Stimulated activated CD8-positive, alpha-beta memory T cell treated with anti-CD3 and anti-CD28 coated beads, Interleukin-12 subunit alpha, Interleukin-12 subunit beta, amount 100 ng/mL, for 1 hour (primary cell): ENCODE measurements around the gene MRPL28.
A peak's percentile ranks its signal among the peaks of the same experiment; 100 is the strongest.
"Not testable (repeated sequence)": the region's sequence is repeated elsewhere in the genome, so short reads cannot be mapped to it uniquely, and the experiment has no call there.

Experiments used
- DNase-seq: peaks from one replicate; pipeline ENCODE4 v3.0.0-alpha.2; 2020; ENCODE audit warnings: low read depth

The MRPL28 gene

GRCh38 chr16:359871-360697, 10.3 kb downstream of the MRPL28 start:
- DNase-seq, result no peak

DNA sequence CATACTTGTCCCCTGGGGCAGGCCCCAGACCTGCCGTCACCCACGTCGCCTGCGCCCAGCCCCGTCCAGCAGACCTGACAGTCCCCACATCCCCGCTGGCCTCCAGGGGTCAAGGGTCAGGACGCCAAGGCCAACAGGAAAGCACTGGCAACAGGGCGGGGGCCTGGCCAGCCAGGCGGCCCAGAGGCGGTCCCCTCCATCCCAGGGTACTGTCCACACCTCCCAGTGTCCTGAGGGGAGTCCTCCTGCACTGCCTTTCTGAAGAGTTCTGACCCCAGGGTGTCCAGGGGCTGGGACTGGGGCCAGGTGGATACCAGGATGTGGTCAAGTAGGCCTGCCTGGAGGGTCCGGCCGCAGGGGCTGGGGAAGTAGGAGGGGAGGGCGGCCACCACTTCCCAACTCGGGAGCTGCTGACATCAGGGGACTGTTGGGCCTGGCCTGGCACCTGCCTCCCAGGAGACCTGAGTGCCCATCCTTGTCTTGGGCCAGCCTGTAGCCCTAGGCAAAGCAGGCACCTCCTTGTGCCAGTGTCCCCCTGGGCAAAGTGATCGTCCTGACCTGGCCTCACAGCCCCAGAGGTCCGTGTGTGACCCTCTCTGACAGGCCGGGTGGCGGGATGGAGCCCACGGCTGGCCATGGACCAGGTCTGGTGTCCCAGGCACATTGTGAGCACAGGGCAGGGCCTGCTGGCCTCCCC, 11.1 kb downstream of the MRPL28 start:
- DNase-seq, result no peak

- no peak for DNase-seq
Observed at GRCh38 chr16:356741-357140, 13.6 kb downstream of the MRPL28 start.

GRCh38 chr16:354971-355461, 15.3 kb downstream of the MRPL28 start:
- DNase-seq, result peak; percentile 35

GRCh38 chr16:354291-354881, 16.0 kb downstream of the MRPL28 start:
- DNase-seq, result no peak

DNA sequence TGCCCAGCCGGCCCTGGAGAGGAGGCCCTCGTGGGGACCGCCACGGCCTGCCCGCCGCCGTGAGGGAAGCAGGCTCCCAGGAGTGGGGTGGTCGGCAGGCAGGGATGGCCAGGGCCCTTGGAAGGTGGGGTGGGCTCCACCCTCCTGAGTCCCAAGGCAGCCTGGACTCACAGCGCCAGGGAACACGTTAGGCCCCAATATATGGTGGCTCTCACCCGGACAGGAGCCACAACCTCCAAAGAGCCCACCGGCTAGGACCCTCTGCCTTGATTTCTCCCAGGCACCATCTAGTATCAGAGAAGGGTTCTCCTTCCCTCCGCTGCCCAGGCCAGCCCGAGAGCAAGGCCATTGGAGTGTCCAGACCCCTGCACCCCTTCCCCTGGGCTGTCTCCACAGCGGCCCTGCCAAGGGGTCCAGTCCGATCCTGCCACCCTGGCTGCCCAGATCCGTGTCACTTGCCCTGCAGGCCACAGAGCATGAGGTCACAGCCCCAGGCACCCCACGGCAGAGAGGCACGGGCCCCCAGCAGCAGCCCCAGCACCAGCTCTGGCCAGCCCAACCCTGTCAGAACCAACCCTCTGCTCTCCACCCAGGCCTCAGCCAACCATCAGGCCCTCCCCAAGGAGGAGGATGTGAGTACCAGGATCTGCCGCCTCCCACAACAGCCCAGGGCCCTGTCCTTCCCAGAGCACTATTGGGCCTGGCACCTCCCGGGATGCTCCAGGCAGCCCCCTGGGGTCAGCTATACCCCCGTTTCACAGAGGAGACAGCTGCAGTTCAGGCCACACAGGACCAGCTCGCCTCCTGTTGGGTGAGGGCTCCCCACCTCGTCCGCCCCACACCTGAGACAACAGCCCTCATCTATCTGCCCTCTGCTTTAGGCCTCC, 16.7 kb downstream of the MRPL28 start:
- no peak for DNase-seq

GRCh38 chr16:352547-353403, 17.6 kb downstream of the MRPL28 start, which contains the start of gene AXIN1:
TSS of gene AXIN1 (minus strand) at chr16:352723. CDS start at chr16:347025, 5,698 bp downstream.
- DNase-seq, result peak; percentile 100

DNA sequence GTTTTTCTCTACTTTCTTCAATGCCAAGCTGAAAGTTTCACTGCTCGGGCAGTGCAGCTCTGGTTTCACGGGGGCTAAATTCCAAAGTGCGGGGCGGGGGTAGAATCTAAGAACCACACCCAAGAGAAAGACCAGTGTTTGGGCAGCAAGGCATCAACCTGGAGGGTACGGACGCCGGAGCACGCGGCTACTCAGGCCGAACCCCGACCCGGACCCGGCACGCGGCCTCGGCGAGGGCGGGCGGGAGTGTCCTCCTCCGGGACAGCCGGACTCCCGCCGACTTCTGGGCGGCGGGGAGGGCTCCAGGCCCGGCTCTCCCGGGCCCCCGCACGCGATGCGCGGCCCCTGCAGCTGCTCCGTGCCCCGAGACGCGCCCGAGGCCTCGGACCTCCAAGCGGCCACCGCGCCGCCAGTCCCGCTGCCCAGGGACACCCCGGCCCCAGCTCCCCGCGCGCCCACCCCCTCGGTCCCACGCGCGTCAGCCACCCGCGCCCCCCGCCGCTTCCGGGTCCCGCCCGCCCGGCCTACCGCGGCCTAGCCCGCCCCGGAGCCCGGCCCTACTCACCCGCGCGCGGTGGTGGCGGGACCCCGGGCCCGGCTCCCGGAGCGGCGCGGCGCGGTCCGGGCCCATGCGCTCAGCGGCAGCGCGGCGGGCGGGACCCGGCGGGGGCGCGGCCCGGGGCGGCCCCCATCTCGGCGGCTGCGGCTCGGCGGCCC, 18.4 kb downstream of the MRPL28 start:
- DNase-seq, result no peak

DNA sequence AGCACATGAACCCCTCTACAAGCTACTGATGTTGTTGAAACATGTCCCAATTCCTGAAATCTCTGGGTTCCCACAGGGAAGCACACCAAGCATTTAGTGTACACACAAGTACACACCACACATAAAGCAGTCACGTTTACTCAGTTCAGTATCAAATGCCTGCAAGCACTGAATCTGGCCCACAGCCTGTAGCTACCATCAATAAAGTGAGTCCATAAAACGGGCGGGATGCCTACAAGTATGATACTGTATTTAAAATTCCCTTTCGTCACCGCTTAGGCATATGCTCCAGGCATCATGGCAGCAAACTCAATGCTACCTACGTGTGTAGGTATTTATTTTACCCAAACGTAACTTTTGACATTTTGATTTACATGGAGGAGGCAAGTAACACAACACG, 20.1 kb downstream of the MRPL28 start:
- no peak for DNase-seq

GRCh38 chr16:349211-349610, 21.1 kb downstream of the MRPL28 start:
- no peak for DNase-seq

DNA sequence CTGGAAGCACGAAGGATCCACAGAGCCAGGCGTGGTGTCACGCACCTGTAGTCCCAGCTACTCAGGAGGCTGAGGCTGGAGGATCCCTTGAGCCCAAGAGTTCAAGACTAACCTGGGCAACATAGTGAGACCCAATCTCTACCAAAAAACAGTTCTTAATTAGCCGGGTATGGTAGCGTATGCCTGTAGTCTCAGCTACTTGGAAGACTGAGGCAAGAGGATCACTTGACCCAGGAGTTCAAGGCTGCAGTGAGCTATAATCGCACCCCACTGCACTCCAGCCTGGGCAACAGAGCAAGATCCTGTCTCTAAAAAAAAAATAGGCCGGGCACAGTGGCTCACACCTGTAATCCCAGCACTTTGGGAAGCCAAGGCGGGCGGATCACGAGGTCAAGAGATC, 21.8 kb downstream of the MRPL28 start:
- DNase-seq, result not testable (repeated sequence)

GRCh38 chr16:347203-347602, 23.1 kb downstream of the MRPL28 start:
- no peak for DNase-seq

GRCh38 chr16:346587-346986, 23.8 kb downstream of the MRPL28 start:
- no peak for DNase-seq

DNA sequence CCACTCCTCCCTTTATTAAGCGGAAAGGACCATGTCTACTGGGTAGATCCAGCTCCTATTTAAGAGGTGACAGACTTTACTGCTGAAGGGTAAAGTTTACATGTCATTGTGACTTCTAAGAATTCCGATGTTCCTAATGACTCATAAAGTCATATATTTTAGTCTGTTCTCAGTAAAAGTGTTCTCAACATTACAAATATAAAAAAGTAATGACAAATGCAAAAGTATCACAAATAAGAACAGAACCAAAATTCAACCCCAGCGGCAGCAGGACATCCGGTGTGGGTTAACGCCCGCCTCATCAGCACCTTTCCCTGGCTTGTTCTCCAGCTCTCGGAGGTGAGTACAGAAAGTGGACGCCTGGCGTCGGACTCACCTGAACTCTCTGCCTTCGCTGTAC, 24.6 kb downstream of the MRPL28 start:
- no peak for DNase-seq

GRCh38 chr16:342455-343213, 27.7 kb downstream of the MRPL28 start:
- DNase-seq, result no peak

- DNase-seq, result not testable (repeated sequence)
Observed at GRCh38 chr16:341974-342336, 28.4 kb downstream of the MRPL28 start.

DNA sequence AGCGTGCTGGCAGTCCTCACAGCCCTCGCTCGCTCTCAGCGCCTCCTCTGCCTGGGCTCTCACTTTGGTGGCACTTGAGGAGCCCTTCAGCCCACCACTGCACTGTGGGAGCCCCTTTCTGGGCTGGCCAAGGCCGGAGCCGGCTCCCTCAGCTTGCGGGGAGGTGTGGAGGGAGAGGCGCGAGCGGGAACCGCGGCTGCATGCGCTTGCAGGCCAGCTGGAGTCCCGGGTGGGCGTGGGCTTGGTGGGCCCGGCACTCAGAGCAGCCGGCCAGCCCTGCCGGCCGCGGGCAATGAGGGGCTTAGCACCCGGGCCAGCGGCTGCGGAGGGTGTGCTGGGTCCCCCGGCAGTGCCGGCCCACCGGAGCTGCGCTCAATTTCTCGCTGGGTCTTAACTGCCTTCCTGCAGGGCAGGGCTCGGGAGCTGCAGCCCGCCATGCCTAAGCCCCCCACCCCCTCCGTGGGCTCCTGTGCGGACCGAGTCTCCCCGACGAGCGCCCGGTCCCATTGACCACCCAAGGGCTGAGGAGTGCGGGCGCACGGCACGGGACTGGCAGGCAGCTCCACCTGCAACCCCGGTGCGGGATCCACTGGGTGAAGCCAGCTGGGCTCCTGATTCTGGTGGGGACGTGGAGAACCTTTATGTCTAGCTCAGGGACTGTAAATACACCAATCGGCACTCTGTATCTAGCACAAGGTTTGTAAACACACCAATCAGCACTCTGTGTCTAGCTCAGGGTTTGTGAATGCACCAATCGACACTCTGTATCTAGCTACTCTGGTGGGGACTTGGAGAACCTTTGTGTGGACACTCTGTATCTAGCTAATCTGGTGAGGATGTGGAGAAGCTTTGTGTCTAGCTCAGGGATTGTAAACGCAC, 29.0 kb downstream of the MRPL28 start:
- DNase-seq, result not testable (repeated sequence)

DNA sequence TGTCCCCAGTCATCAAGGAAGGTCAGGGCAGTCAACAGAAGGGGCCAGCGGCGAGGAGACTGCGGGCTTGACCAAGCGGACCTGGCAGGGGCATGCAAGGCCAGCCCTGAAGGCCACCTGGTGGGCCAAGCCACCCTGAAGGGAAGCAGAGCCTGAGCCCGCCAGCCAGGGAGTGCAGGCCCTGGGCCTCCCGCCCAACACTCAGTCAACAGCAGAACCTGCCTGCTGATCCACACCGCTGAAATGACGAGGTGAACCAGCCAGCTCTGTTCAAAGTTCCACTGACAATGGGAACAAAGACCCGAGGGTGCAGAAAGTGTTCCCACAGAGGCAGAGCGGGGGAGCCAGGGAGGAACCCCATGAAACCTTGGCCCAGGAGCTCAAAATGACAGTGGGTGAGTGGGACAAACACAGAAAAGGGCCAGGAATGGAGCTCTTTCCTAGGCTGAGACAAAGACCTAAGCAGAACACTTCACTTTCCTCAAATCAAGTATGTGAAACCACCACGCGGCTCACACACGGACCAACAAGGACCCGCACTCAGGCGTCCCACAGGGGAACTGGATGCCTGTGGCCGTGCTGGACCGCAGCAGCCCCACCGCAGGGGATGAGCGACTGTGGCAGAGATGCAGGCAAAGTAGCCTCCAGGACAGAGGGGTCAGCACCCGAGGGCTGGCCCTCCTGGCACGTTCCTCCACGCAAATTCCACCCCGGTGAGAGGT, 29.8 kb downstream of the MRPL28 start:
- DNase-seq, result no peak
